ENCODE data around the gene AGK.
A peak's percentile ranks its signal among the peaks of the same experiment; 100 is the strongest.
"Not testable (repeated sequence)": the region's sequence is repeated elsewhere in the genome, so short reads cannot be mapped to it uniquely, and the experiment has no call there.

The AGK gene

DNA sequence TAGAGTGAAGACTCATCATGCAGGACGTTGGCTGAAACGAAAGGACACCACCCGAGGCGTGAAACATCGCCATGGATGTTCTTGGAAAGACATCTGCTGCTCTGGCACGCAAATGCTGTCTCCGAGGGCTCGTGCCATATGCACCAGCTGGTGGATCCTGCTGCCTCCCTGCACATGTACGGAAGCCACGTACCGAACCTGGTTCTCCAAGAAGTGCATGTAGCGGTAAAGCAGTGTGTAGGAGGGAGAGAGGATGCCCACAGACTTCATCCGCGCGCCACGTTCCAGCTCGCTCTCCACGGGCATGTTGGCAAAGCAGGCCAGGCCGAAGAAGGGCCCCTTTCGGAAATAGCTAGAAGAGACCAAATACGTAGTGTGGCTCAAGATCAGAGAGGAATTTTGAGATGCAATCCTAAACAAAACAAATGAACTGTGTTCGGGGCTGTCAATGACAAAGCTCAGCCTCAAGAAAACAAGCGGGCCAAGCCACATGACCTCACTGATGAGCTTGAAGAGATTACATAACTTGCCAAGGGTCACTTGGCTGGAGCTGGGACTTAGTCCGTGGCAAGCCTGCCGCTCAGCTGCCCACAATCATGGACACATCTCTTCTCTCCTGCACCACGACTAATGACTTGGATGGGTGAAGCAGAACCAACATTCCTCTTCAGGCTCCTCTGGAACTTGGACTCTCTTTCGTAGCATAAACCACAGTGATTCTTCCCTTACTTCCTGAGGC lies 134.2 kb downstream of the AGK start:
- DNase-seq: no peak

DNA sequence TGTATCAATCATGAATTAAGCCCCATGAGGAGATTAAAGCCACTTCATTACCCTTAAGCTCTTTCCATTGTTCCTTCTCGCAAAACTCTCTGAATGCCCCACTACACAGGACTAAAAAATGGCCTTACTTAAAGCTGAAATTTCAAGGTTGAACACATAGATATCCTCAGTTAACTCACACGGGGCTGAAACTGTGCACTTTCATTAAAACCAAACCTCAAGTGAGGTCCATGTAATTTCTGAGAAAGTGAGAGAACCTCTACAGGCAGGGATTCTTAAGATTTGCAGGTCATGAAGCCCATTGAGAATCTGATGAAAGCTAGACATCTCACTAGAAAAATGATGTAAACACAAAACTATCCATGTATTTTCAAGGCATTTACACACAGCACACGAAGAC lies 134.9 kb downstream of the AGK start:
- no peak for DNase-seq

GRCh38 chr7:141686670-141687069 lies 135.5 kb downstream of the AGK start:
- no peak for DNase-seq

- no peak for DNase-seq
Observed at GRCh38 chr7:141688043-141688442, 136.8 kb downstream of the AGK start.

DNA sequence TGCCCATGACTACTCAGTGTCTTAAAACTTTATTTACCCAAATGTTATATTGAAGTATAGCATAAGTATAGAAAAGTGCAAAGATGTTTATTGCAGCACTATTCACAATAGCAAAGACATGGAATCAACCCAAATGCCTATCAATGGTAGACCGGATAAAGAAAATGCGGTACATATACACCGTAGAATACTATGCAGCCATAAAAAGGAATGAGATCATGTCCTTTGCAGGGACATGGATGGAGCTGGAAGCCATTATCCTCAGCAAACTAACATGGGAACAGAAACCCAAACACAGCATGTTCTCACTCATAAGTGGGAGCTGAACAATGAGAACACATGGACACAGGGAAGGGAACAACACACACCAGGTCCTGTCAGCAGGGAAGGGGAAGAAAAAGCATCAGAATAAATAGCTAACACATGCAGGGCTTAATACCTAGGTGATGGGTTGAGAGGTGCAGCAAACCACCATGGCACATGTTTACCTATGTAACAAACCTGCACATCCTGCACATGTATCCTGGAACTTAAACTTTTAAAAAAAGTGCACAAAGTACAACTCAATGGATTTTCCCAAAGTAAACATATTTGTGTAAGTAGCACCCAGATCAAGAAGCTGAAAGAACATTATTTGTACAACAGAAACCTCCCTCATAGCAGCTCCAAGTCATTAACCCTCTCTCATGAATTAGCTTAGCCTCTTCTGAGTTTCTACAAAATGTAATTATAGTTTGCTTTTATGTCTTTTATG lies 138.0 kb downstream of the AGK start:
- not testable (repeated sequence) for DNase-seq

GRCh38 chr7:141691540-141691939 lies 140.3 kb downstream of the AGK start:
- DNase-seq: no peak

DNA sequence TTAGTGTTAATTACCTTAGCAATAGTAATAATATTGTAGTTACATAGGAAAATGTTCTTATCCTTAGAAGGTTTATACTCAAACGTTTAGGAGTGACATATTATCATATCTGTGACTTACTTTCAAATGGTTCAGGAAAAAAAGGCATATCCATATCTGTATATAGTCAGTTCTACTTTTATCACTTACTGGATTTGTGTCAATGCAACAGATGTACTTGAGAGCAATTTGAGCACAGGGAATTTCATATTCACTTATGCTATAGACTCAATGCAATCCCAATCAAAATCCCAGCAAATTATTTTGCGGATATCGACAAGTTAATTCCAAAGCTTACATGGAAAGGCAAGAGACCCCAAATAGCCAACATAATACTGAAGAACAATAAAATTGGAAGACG lies 140.8 kb downstream of the AGK start:
- no peak for DNase-seq

DNA sequence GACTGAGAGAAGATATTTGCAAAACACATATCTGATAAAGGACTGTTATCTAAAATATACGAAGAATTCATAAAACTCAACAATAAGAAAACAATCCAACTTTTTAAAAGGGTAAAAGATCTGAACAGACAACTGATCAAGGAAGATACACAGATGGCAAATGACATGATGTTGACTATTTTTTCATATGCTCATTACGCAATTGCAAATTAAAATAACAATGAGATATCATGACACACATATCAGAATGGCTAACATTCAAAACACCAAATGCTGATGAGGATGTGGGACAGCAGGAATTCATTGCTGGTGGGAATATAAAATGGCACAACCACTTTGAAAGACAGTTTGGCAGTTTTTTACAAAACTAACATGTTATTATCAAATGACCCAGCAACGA lies 141.9 kb downstream of the AGK start:
- DNase-seq: no peak

GRCh38 chr7:141695803-141696289 lies 144.6 kb downstream of the AGK start:
- DNase-seq: no peak

DNA sequence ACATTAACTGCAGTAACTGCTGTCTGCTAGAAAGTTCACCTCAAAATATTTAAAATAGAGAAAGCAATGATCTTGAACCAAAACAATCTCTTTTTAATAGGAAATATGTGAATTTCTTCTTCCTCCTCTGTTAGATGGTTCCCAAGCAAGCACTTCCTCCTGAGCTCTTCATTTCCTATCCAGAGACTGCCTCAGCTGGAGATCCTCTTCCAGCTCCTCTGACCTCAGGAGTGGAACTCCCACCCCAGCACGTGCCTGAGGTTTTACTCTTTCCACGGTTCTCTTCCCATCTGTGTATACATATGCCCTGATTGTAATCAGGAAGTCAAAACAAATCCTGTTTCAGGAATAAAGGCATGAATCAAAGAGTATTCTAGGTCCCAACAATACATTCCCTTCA lies 145.1 kb downstream of the AGK start:
- no peak for DNase-seq

- DNase-seq: peak; percentile 63
Observed at GRCh38 chr7:141697211-141697871, 146.1 kb downstream of the AGK start.

GRCh38 chr7:141698247-141699015 lies 147.2 kb downstream of the AGK start:
- no peak for DNase-seq

- DNase-seq: no peak
Observed at GRCh38 chr7:141699860-141700259, 148.7 kb downstream of the AGK start.

GRCh38 chr7:141700296-141700847 lies 149.2 kb downstream of the AGK start:
- DNase-seq: peak; percentile 6

DNA sequence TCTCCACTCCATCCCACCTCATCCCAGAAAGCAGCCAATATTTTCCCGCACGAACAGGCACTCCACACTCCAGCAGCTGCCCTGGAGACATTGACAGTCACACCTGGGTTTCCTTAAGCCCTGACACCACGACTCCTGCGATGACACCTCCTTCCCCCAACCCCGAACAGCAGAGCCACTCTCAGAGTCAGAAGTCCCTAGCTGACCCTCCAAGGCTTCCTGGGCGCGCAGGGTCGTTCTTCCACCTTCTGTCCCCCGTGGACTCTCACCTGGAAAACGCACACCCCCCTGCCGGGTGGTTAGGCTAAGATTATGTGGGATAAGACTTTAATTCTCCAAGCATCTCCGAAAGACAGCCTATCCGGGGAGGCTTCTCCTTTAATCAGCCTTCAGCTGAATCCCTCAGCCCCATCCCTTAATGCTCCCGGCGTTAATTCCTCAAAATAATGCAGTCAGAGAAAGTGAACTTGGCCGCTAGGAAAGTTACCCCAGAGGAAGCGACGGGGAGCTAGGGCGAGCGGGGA lies 149.7 kb downstream of the AGK start:
- no peak for DNase-seq

- peak; percentile 14 for DNase-seq
Observed at GRCh38 chr7:141701489-141702046, 150.4 kb downstream of the AGK start.

DNA sequence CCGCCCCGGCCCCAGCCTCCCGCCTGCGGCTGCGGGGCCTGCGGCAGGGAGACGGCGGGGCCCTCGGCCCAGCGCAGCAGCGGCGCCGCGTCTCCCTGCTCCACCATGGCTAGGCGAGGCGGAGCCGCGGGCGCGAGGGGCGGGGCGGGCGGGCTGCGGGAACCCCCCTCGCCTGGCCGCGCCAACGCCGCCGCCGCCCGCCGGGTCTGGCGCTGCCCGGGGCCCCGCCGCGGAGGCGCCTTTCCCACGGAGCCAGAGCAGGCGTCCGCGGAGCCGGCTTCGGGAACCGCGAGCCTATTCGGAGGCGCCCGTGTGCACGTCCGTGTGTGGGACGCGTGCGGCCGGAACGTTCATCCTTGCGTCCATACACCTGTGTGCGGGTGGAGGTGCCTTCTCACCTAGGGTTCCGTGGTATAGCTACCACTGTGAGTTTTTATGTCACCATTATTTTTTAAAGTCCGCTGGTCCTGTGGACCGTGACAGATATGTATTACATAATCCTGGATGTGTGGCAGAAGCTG lies 150.9 kb downstream of the AGK start, which contains the start of gene DENND11:
DENND11 (minus strand) TSS at position 120 of the 521 bp plus-strand sequence; CDS start at position 107, 13 bp downstream.
- DNase-seq: peak; percentile 35

- DNase-seq: no peak
Observed at GRCh38 chr7:141702892-141703291, 151.7 kb downstream of the AGK start.

- DNase-seq: no peak
Observed at GRCh38 chr7:141704112-141704511, 152.9 kb downstream of the AGK start.

DNA sequence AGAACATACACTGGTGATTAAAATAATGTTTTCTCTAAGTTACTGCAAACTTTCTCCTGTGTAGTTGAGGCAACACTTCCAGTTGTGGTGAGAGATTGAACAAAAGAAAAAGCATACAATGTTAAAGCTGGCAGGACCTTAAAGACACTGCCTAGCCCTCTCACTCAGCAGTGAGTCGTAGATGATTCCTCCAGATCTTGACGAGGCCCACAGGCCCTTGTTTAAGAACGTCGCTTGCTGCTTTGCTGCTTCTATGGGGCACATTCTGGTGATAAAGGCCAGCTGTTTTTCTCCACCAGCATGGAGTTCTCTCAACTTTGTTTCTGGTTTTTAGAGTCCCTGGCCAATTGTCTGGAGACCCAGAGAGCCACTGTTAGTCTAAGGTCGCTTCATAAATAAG lies 153.5 kb downstream of the AGK start:
- no peak for DNase-seq
